H9 (cell line): ENCODE results near the gene CTDNEP1. TPM values are rescaled to one million over a fixed set of nuclear protein-coding genes. Genes with fewer than 3 reads are reported as not detected.

Source experiments
- DNase-seq: peaks from one replicate; pipeline ENCODE4 v3.0.0-alpha.2; 2017
- H2AFZ ChIP-seq: one replicate; pipeline ENCODE4 v1.6.1; 2013; ENCODE audit warnings: mild to moderate bottlenecking, low read length, control low read depth, moderate library complexity
- H2AK5ac ChIP-seq: 2 replicates; pipeline ENCODE4 v1.6.1; 2013; ENCODE audit warnings: low read length, control low read depth, mixed read lengths; ENCODE audit not compliant: insufficient read length
- H2BK120ac ChIP-seq: one replicate; pipeline ENCODE4 v1.6.1; 2013; ENCODE audit warnings: low read depth, mild to moderate bottlenecking, low read length, control low read depth, inconsistent platforms; ENCODE audit not compliant: poor library complexity, severe bottlenecking
- H2BK12ac ChIP-seq: 2 replicates; pipeline ENCODE4 v1.6.1; 2013; ENCODE audit warnings: low read length, control low read depth, mixed read lengths, low read depth; ENCODE audit not compliant: insufficient read length
- H2BK15ac ChIP-seq: 2 replicates; pipeline ENCODE4 v1.6.1; 2013; ENCODE audit warnings: low read depth, low read length, control low read depth
- H2BK20ac ChIP-seq: one replicate; pipeline ENCODE4 v1.6.1; 2013; ENCODE audit warnings: low read depth, mild to moderate bottlenecking, low read length, control low read depth, inconsistent platforms; ENCODE audit not compliant: poor library complexity, severe bottlenecking
- H2BK5ac ChIP-seq: 2 replicates; pipeline ENCODE4 v1.6.1; 2013; ENCODE audit warnings: low read length, control low read depth, mixed read lengths; ENCODE audit not compliant: insufficient read length
- H3K14ac ChIP-seq: 2 replicates; pipeline ENCODE4 v1.6.1; 2013; ENCODE audit warnings: low read length, control low read depth; ENCODE audit not compliant: insufficient read depth
- H3K18ac ChIP-seq: 2 replicates; pipeline ENCODE4 v1.6.1; 2013; ENCODE audit warnings: low read depth, mild to moderate bottlenecking, mixed read lengths, low read length, control low read depth; ENCODE audit not compliant: insufficient read length
- H3K23ac ChIP-seq: 2 replicates; pipeline ENCODE4 v1.6.1; 2013; ENCODE audit warnings: low read length, control low read depth, mixed read lengths, low read depth; ENCODE audit not compliant: insufficient read length
- H3K23me2 ChIP-seq: 2 replicates; pipeline ENCODE4 v1.6.1; 2013; ENCODE audit warnings: low read depth, mild to moderate bottlenecking, mixed read lengths, low read length, control low read depth; ENCODE audit not compliant: insufficient read length, poor library complexity, severe bottlenecking
- H3K27ac ChIP-seq: 2 replicates; pipeline ENCODE4 v1.5.1; 2013; ENCODE audit warnings: low read length, control low read depth, mixed read lengths, low read depth; ENCODE audit not compliant: insufficient read length
- H3K27me3 ChIP-seq: 2 replicates; pipeline ENCODE4 v1.6.1; 2013; ENCODE audit warnings: low read length, control low read depth, inconsistent platforms; ENCODE audit not compliant: insufficient read depth
- H3K4ac ChIP-seq: 2 replicates; pipeline ENCODE4 v1.6.1; 2013; ENCODE audit warnings: low read depth, mild to moderate bottlenecking, control low read depth, inconsistent platforms, low read length, moderate library complexity
- H3K4me1 ChIP-seq: 2 replicates; pipeline ENCODE4 v1.6.1; 2013; ENCODE audit warnings: low read length, control low read depth, inconsistent platforms; ENCODE audit not compliant: insufficient read depth
- H3K4me2 ChIP-seq: 2 replicates; pipeline ENCODE4 v1.6.1; 2013; ENCODE audit warnings: low read length, control low read depth, mixed read lengths; ENCODE audit not compliant: insufficient read length, insufficient read depth
- H3K56ac ChIP-seq: 2 replicates; pipeline ENCODE4 v1.6.1; 2013; ENCODE audit warnings: low read depth, mild to moderate bottlenecking, mixed read lengths, low read length, control low read depth; ENCODE audit not compliant: insufficient read length
- H3K79me1 ChIP-seq: 2 replicates; pipeline ENCODE4 v1.6.1; 2013; ENCODE audit warnings: low read depth, mild to moderate bottlenecking, moderate library complexity, low read length, control low read depth, inconsistent platforms; ENCODE audit not compliant: insufficient read depth, poor library complexity, severe bottlenecking
- H3K79me2 ChIP-seq: 2 replicates; pipeline ENCODE4 v1.6.1; 2013; ENCODE audit warnings: low read length, control low read depth, inconsistent platforms; ENCODE audit not compliant: insufficient read depth
- H3K9ac ChIP-seq: 2 replicates; pipeline ENCODE4 v1.6.1; 2013; ENCODE audit warnings: low read length, control low read depth, mixed read lengths; ENCODE audit not compliant: insufficient read length; ENCODE audit errors: extremely low read depth
- H3K9me3 ChIP-seq: one replicate; pipeline ENCODE4 v1.6.1; 2013; ENCODE audit warnings: low read depth, low read length, inconsistent platforms; ENCODE audit not compliant: control insufficient read depth
- H3T11ph ChIP-seq: one replicate; pipeline ENCODE4 v1.6.1; 2013; ENCODE audit warnings: mild to moderate bottlenecking, low read length, control low read depth, inconsistent platforms
- H4K20me1 ChIP-seq: one replicate; pipeline ENCODE4 v1.6.1; 2013; ENCODE audit not compliant: control insufficient read depth, insufficient read length, insufficient read depth
- H4K5ac ChIP-seq: 2 replicates; pipeline ENCODE4 v1.6.1; 2013; ENCODE audit warnings: low read depth, mild to moderate bottlenecking, mixed read lengths, low read length, control low read depth; ENCODE audit not compliant: insufficient read length
- H4K8ac ChIP-seq: replicated peaks from 2 replicates; pipeline ENCODE4 v1.6.1; 2013; ENCODE audit warnings: low read length, control low read depth, mixed read lengths, low read depth; ENCODE audit not compliant: insufficient read length
- H4K91ac ChIP-seq: 2 replicates; pipeline ENCODE4 v1.6.1; 2013; ENCODE audit warnings: low read depth, mild to moderate bottlenecking, moderate library complexity, mixed read lengths, low read length, control low read depth; ENCODE audit not compliant: insufficient read length
- H3K27ac Mint-ChIP-seq, 3 experiments: 2 replicates in 2 of 3; 3 replicates in 1 of 3; pipeline ENCODE4 v1.8.0; 2020 to 2021; ENCODE audit warnings: mixed read lengths in 3 of 3, mild to moderate bottlenecking in 1 of 3, moderate library complexity in 1 of 3
- H3K27me3 Mint-ChIP-seq: 2 replicates; pipeline ENCODE4 v1.8.0; 2021; ENCODE audit warnings: low read depth, mild to moderate bottlenecking, moderate library complexity, mixed read lengths
- H3K36me3 Mint-ChIP-seq, 3 experiments: 2 replicates in 2 of 3; 3 replicates in 1 of 3; pipeline ENCODE4 v1.8.0; 2020 to 2021; ENCODE audit warnings: low read depth in 3 of 3, mixed read lengths in 3 of 3; ENCODE audit not compliant: insufficient read depth in 1 of 3
- H3K4me1 Mint-ChIP-seq, 2 experiments: 2 replicates each; pipeline ENCODE4 v1.8.0; 2020; ENCODE audit warnings: mixed read lengths in 2 of 2
- H3K4me3 Mint-ChIP-seq, 2 experiments: 2 replicates in 1 of 2; 3 replicates in 1 of 2; pipeline ENCODE4 v1.8.0; 2020 to 2021; ENCODE audit warnings: mild to moderate bottlenecking in 2 of 2, mixed read lengths in 2 of 2, moderate library complexity in 1 of 2
- H3K9me3 Mint-ChIP-seq, 2 experiments: 2 replicates in 1 of 2; 3 replicates in 1 of 2; pipeline ENCODE4 v1.8.0; 2020; ENCODE audit warnings: mild to moderate bottlenecking in 2 of 2, mixed read lengths in 2 of 2, moderate library complexity in 1 of 2
- WGBS: extraction: QIAGEN DNeasy Blood & Tissue Kit; methylation state at CpG from one replicate; pipeline ENCODE4 v1.1.7; 2013; ENCODE audit warnings: missing lambda C conversion rate, low lambda C conversion rate, mixed read lengths; ENCODE audit not compliant: insufficient read length; ENCODE audit errors: extremely low coverage; 5-methylcytosine and 5-hydroxymethylcytosine counted together
- total RNA-seq: library from RNA; stranded (reverse); gene quantifications from 2 replicates; pipeline ENCODE4 v1.2.1, GENCODE V29; 2021
- TF ChIP-seq, protein P1 (sequence below): fragments of 200-600 bp; sonication (generic); conservative IDR thresholded peaks from 3 replicates; pipeline ENCODE4 v1.8.0; 2021; ENCODE audit warnings: antibody characterized with exemption, mild to moderate bottlenecking

CTDNEP1 gene
- total RNA-seq, 1 experiment from 2014 or later: 134 TPM

- H4K20me1 ChIP-seq: no peaks in the 10 kb centered on the region
- H2AK5ac ChIP-seq: no peak overlapping the region
- Mint-ChIP-seq H3K27ac (peak overlapping the region in 1 of 3 experiments; percentile 53; a peak in 1 of 7 replicates), H3K4me3 (peak overlapping the region; percentile 95 to 97; a peak in 3 of 5 replicates), H3K36me3 (peaks cover 15 to 56% (median 44%) of the 10 kb centered on the region in 3 experiments; a peak in 6 of 7 replicates), H3K27me3 (peaks cover 1% of the 10 kb centered on the region; the same call in 1 of the 2 replicates), H3K4me1 (peaks cover 38% of the 10 kb centered on the region in 2 experiments), H3K9me3 (no peaks in the 10 kb centered on the region; a peak in 1 of 5 replicates)
- H3K27me3 ChIP-seq: no peaks in the 10 kb centered on the region
- H3K23me2 ChIP-seq: peaks cover 11% of the 10 kb centered on the region
- no peaks in the 10 kb centered on the region for H3K79me1 ChIP-seq
- no peak overlapping the region for H3K27ac ChIP-seq
- H3K9me3 ChIP-seq: no peaks in the 10 kb centered on the region
- H2AFZ ChIP-seq: no peak overlapping the region
- H3T11ph ChIP-seq: no peak overlapping the region
- no peak overlapping the region for H3K56ac ChIP-seq
- no peak overlapping the region for H3K9ac ChIP-seq
- H3K14ac ChIP-seq: no peak overlapping the region; the same call in 1 of the 2 replicates
- no peaks in the 10 kb centered on the region for H3K79me2 ChIP-seq
- no CpG with 5 or more reads among the region's 10 CpGs for WGBS
- H3K4ac ChIP-seq: no peak overlapping the region
- no peak overlapping the region for H2BK12ac ChIP-seq
- peak; percentile 26 for DNase-seq
- H2BK120ac ChIP-seq: no peak overlapping the region
- H3K4me2 ChIP-seq: no peak overlapping the region
- H4K8ac ChIP-seq: no peak overlapping the region
- H2BK20ac ChIP-seq: no peak overlapping the region
- H2BK15ac ChIP-seq: no peak overlapping the region
- H3K4me1 ChIP-seq: no peaks in the 10 kb centered on the region
- H4K91ac ChIP-seq: no peak overlapping the region
- no peak overlapping the region for H4K5ac ChIP-seq
- H3K18ac ChIP-seq: no peak overlapping the region
- H2BK5ac ChIP-seq: no peak overlapping the region
- TF ChIP-seq, protein P1, sequence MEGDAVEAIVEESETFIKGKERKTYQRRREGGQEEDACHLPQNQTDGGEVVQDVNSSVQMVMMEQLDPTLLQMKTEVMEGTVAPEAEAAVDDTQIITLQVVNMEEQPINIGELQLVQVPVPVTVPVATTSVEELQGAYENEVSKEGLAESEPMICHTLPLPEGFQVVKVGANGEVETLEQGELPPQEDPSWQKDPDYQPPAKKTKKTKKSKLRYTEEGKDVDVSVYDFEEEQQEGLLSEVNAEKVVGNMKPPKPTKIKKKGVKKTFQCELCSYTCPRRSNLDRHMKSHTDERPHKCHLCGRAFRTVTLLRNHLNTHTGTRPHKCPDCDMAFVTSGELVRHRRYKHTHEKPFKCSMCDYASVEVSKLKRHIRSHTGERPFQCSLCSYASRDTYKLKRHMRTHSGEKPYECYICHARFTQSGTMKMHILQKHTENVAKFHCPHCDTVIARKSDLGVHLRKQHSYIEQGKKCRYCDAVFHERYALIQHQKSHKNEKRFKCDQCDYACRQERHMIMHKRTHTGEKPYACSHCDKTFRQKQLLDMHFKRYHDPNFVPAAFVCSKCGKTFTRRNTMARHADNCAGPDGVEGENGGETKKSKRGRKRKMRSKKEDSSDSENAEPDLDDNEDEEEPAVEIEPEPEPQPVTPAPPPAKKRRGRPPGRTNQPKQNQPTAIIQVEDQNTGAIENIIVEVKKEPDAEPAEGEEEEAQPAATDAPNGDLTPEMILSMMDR: no peak
- H3K23ac ChIP-seq: no peak overlapping the region
These were observed 30.0 kb downstream of the CTDNEP1 start for GRCh38 chr17:7221278-7222092.
